ENCODE measurements around the gene DAAM1.

DAAM1 gene

GRCh38 chr14:59313144-59313651 lies 124.7 kb downstream of the DAAM1 start:
- in situ Hi-C loops (cut with MboI; ENCODE audit: low sequenced_read_pairs), result no loop called here

GRCh38 chr14:59313658-59314608 lies 125.5 kb downstream of the DAAM1 start:
- in situ Hi-C loops (cut with MboI; ENCODE audit: low sequenced_read_pairs), result no loop called here

- in situ Hi-C loops (cut with MboI; ENCODE audit: low sequenced_read_pairs), result no loop called here
Measured at GRCh38 chr14:59314953-59315599, 126.6 kb downstream of the DAAM1 start.

- in situ Hi-C loops (cut with MboI; ENCODE audit: low sequenced_read_pairs), result no loop called here
Measured at GRCh38 chr14:59316151-59316830, 127.8 kb downstream of the DAAM1 start.

- in situ Hi-C loops (cut with MboI; ENCODE audit: low sequenced_read_pairs), result no loop called here
Measured at GRCh38 chr14:59317346-59317745, 128.9 kb downstream of the DAAM1 start.

GRCh38 chr14:59317798-59318505 lies 129.5 kb downstream of the DAAM1 start:
- in situ Hi-C loops (cut with MboI; ENCODE audit: low sequenced_read_pairs), result no loop called here

- in situ Hi-C loops (cut with MboI; ENCODE audit: low sequenced_read_pairs), result no loop called here
Measured at GRCh38 chr14:59318908-59319307, 130.4 kb downstream of the DAAM1 start.

GRCh38 chr14:59320361-59320760 lies 131.9 kb downstream of the DAAM1 start:
- in situ Hi-C loops (cut with MboI; ENCODE audit: low sequenced_read_pairs), result no loop called here

GRCh38 chr14:59320763-59321625 lies 132.5 kb downstream of the DAAM1 start:
- in situ Hi-C loops (cut with MboI; ENCODE audit: low sequenced_read_pairs), result no loop called here

GRCh38 chr14:59321626-59321949 lies 133.1 kb downstream of the DAAM1 start:
- in situ Hi-C loops (cut with MboI; ENCODE audit: low sequenced_read_pairs), result no loop called here

GRCh38 chr14:59325906-59326305 lies 137.4 kb downstream of the DAAM1 start:
- in situ Hi-C loops (cut with MboI; ENCODE audit: low sequenced_read_pairs), result no loop called here

GRCh38 chr14:59328454-59328853 lies 140.0 kb downstream of the DAAM1 start:
- in situ Hi-C loops (cut with MboI; ENCODE audit: low sequenced_read_pairs), result no loop called here

- in situ Hi-C loops (cut with MboI; ENCODE audit: low sequenced_read_pairs), result no loop called here
Measured at GRCh38 chr14:59330455-59330854, 142.0 kb downstream of the DAAM1 start.

GRCh38 chr14:59331217-59331616 lies 142.8 kb downstream of the DAAM1 start:
- in situ Hi-C loops (cut with MboI; ENCODE audit: low sequenced_read_pairs), result no loop called here

- in situ Hi-C loops (cut with MboI; ENCODE audit: low sequenced_read_pairs), result no loop called here
Measured at GRCh38 chr14:59332727-59333126, 144.3 kb downstream of the DAAM1 start.

GRCh38 chr14:59333235-59333634 lies 144.8 kb downstream of the DAAM1 start:
- in situ Hi-C loops (cut with MboI; ENCODE audit: low sequenced_read_pairs), result no loop called here

- in situ Hi-C loops (cut with MboI; ENCODE audit: low sequenced_read_pairs), result no loop called here
Measured at GRCh38 chr14:59333668-59334067, 145.2 kb downstream of the DAAM1 start.

- in situ Hi-C loops (cut with MboI; ENCODE audit: low sequenced_read_pairs), result no loop called here
Measured at GRCh38 chr14:59334253-59334652, 145.8 kb downstream of the DAAM1 start.

- in situ Hi-C loops (cut with MboI; ENCODE audit: low sequenced_read_pairs), result no loop called here
Measured at GRCh38 chr14:59336098-59336497, 147.6 kb downstream of the DAAM1 start.

GRCh38 chr14:59336706-59337105 lies 148.2 kb downstream of the DAAM1 start:
- in situ Hi-C loops (cut with MboI; ENCODE audit: low sequenced_read_pairs), result no loop called here
